ENCODE measurements around the gene ZEB2. TPM values are rescaled to one million over a fixed set of nuclear protein-coding genes. Genes with fewer than 3 reads are reported as not detected.

Gene ZEB2
- total RNA-seq, 1 donor from 2014 or later, result 111 TPM

DNA sequence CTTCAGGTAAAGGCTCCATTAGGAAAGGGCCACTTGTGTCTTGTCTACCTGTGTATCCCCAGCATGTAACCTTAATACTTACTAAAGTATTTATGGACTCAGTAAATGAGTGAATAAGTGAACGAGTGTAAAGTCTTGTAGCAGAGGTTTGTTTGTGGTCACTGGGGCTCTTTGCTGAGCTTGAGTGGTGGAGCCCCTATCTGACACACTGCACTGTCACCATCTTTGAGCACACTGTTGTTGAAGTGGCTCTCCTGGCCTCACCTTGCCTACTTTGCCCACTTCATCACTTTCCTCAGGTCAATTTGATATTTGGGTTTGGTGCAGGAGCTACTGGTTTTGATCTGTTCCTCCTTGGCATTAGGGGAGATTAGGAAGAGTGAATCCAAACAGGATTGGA, 39.3 kb upstream of the ZEB2 start:
- Mint-ChIP-seq H3K27me3 (ENCODE audit: low read depth) (no peaks in the 10 kb centered on the region), H3K9me3 (peaks cover 11% of the 10 kb centered on the region), H3K36me3 (no peaks in the 10 kb centered on the region), H3K27ac (no peak overlapping the region), H3K4me1 (peaks cover 12% of the 10 kb centered on the region), H3K4me3 (no peak overlapping the region)
- no peak for TF ChIP-seq CTCF (IDR thresholded peaks at IDR 0.05; ENCODE audit: unreplicated experiment)
- no peak for DNase-seq (ENCODE audit: low spot score in 2 of 2, unreplicated experiment in 2 of 2)

DNA sequence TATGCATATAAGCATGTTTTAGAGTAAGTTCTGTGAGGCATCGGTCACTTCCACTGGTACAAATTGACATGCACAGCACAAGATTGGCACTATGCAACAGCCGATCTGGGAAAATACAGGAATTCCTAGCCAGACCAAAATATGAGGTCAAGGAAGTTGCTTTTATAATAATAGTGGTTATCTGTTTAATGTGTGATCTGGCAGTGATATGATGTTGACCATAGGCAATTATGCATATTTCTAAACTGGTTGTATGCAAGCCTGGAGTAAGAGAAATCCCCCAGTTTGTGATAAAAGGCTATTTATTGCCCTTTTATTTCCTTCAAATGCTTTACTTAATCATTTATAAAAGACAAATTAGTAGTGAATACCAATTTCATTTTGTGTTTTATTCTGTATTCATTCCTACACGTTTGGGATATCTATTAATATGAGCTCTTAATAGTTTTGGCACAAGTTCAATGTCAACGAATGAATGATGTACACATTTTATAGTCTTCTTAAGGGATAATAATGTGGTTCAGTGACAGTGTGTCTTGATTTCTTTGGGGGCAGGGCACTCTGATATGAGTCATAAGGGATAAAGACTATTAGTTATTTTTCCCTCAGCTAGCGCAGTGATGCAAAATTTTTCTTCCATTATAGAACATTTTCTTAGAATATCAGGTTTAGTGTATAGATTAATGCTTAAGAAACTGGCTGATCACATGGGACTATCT, 34.7 kb upstream of the ZEB2 start:
- no peak overlapping the region for H3K4me3 Mint-ChIP-seq
- H3K27me3 Mint-ChIP-seq (ENCODE audit: low read depth), result no peaks in the 10 kb centered on the region
- TF ChIP-seq CTCF (IDR thresholded peaks at IDR 0.05; ENCODE audit: unreplicated experiment), result no peak
- peaks cover 29% of the 10 kb centered on the region for H3K4me1 Mint-ChIP-seq
- DNase-seq (ENCODE audit: low spot score in 2 of 2, unreplicated experiment in 2 of 2), result no peak
- peaks cover 8% of the 10 kb centered on the region for H3K9me3 Mint-ChIP-seq
- H3K36me3 Mint-ChIP-seq, result peaks cover 1% of the 10 kb centered on the region
- no peak overlapping the region for H3K27ac Mint-ChIP-seq

DNA sequence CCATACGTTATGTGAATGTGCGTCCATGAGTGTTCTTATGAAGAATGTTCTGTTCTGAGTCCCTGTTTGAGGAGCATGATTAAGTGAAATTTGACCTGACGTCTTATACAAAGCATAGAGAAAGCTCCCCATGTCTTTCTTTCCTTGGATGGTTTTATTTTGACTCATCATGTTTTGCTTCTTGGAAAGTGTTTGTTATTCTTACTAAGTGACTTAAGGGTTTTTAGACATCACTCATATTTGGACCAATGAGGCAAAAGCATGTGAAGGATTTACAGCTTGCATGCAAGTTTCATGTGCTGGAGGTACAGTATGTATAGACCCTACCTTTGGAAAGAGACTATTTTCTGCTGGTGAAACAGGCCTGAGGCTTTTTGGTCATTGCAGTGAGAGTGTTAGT, 33.5 kb upstream of the ZEB2 start:
- H3K27me3 Mint-ChIP-seq (ENCODE audit: low read depth), result no peaks in the 10 kb centered on the region
- H3K4me1 Mint-ChIP-seq, result peaks cover 29% of the 10 kb centered on the region
- DNase-seq (ENCODE audit: low spot score in 2 of 2, unreplicated experiment in 2 of 2), result no peak
- H3K4me3 Mint-ChIP-seq, result no peak overlapping the region
- TF ChIP-seq CTCF (IDR thresholded peaks at IDR 0.05; ENCODE audit: unreplicated experiment), result no peak
- peaks cover 8% of the 10 kb centered on the region for H3K9me3 Mint-ChIP-seq
- peaks cover 1% of the 10 kb centered on the region for H3K36me3 Mint-ChIP-seq
- H3K27ac Mint-ChIP-seq, result no peak overlapping the region

GRCh38 chr2:144552821-144553220, 32.9 kb upstream of the ZEB2 start:
- Mint-ChIP-seq H3K9me3 (peaks cover 6% of the 10 kb centered on the region), H3K36me3 (peaks cover 1% of the 10 kb centered on the region), H3K4me3 (no peak overlapping the region), H3K4me1 (peaks cover 34% of the 10 kb centered on the region), H3K27ac (no peak overlapping the region), H3K27me3 (ENCODE audit: low read depth) (no peaks in the 10 kb centered on the region)
- no peak for TF ChIP-seq CTCF (IDR thresholded peaks at IDR 0.05; ENCODE audit: unreplicated experiment)
- DNase-seq (ENCODE audit: low spot score in 2 of 2, unreplicated experiment in 2 of 2), result no peak

DNA sequence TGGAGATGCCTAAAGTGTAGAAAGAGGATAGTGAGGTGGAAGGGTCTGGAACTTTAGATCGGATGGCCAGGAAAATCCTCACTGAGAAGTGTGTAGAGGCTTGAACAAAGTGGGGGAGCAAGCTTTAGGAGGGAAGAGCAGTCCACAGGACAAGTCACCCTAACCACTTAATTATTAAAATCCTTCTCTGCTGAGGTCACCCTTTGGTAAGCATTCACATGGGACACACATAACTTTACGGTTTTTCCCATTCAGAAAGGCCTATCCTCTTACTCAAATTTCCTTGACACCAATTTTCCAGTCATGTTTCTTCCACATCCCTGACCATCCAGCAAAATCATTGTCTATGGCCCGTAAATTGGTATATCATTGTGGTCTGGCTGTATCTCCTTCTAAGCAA, 31.0 kb upstream of the ZEB2 start:
- Mint-ChIP-seq H3K4me3 (no peak overlapping the region), H3K4me1 (peaks cover 48% of the 10 kb centered on the region), H3K27me3 (ENCODE audit: low read depth) (no peaks in the 10 kb centered on the region), H3K36me3 (peaks cover 1% of the 10 kb centered on the region), H3K27ac (no peak overlapping the region), H3K9me3 (no peaks in the 10 kb centered on the region)
- TF ChIP-seq CTCF (IDR thresholded peaks at IDR 0.05; ENCODE audit: unreplicated experiment), result no peak
- no peak for DNase-seq (ENCODE audit: low spot score in 2 of 2, unreplicated experiment in 2 of 2)
